OCI-LY7 (cell line): ENCODE data around the gene GLIPR1.
"Not testable (repeated sequence)": the region's sequence is repeated elsewhere in the genome, so short reads cannot be mapped to it uniquely, and the experiment has no call there.

ENCODE experiments used
- CTCF ChIP-seq: fragments of 200-600 bp; sonication (generic); conservative IDR thresholded peaks from 2 replicates; pipeline ENCODE4 v1.5.1; 2014; ENCODE audit warnings: mild to moderate bottlenecking, antibody characterized with exemption, low read length, moderate library complexity, mixed read lengths
- EZH2phosphoT487 ChIP-seq: fragments of 200-600 bp; sonication (generic); IDR thresholded peaks from 2 replicates; pipeline ENCODE4 v1.6.1; 2018; ENCODE audit warnings: low read depth, borderline replicate concordance, mild to moderate bottlenecking, mixed run types, antibody characterized with exemption, low read length, moderate library complexity, mixed read lengths

- not testable (repeated sequence) for TF ChIP-seq CTCF, EZH2phosphoT487
Observed at GRCh38 chr12:75484450-75484849, 3.9 kb downstream of the GLIPR1 start.
